Body of pancreas (tissue), 4 donors: Measurements from ENCODE around the gene SV2B. TPM values are rescaled to one million over a fixed set of nuclear protein-coding genes. Genes with fewer than 3 reads are reported as not detected.

Experiments
- ATAC-seq: fragments of 150-250 bp; one replicate; pipeline ENCODE4 v1.9.1; 2016
- DNase-seq, 4 donors: peaks; one replicate each; pipeline ENCODE4 v3.0.0-alpha.2; 2019
- H3K27ac ChIP-seq, 4 donors: fragments of 200-600 bp; sonication (generic); 1 replicate in 3 of 4; 2 replicates in 1 of 4; pipeline versions ENCODE4 v1.5.1 to v1.6.1; 2016 to 2019; ENCODE audit warnings: mild to moderate bottlenecking in 1 of 4, mixed read lengths in 1 of 4, moderate library complexity in 1 of 4
- H3K27me3 ChIP-seq, 2 donors: fragments of 200-600 bp; sonication (generic); one replicate each; pipeline ENCODE4 v1.6.0; 2016; ENCODE audit warnings: mild to moderate bottlenecking in 1 of 2
- H3K36me3 ChIP-seq, 2 donors: fragments of 200-600 bp; sonication (generic); replicated peaks in 1 of 2; 2 replicates each; pipeline ENCODE4 v1.5.1; 2016; ENCODE audit warnings: low read depth in 2 of 2; ENCODE audit not compliant: insufficient read depth in 1 of 2
- H3K4me1 ChIP-seq: fragments of 200-600 bp; sonication (generic); one replicate; pipeline ENCODE4 v1.6.0; 2016
- H3K4me3 ChIP-seq, 2 donors: fragments of 200-600 bp; sonication (generic); 1 replicate in 1 of 2; 2 replicates in 1 of 2; pipeline ENCODE4 v1.5.1; 2016 to 2019
- H3K9me3 ChIP-seq, 3 donors: fragments of 200-600 bp; sonication (generic); 1 replicate in 2 of 3; 2 replicates in 1 of 3; pipeline ENCODE4 v1.5.1; 2016
- POLR2A ChIP-seq, 3 donors: fragments of 450-650 bp; IDR thresholded peaks; one replicate each; pipeline ENCODE4 v1.6.1; 2016; ENCODE audit warnings: antibody characterized with exemption in 3 of 3, mild to moderate bottlenecking in 2 of 3
- WGBS, 2 donors: methylation state at CpG; one replicate each; pipeline ENCODE4 v1.1.5; 2017; 5-methylcytosine and 5-hydroxymethylcytosine counted together
- intact Hi-C: fragments of 100-400 bp; cut with DNase I; formaldehyde crosslinking; loops from one replicate; pipeline ENCODE4 v1.15.1; 2023
- total RNA-seq, 2 donors: library from RNA; depleted of rRNA; stranded (reverse); fragments of >200 nt; gene quantifications; one replicate each; pipeline ENCODE4 v1.1.0, GENCODE V29; 2016
- TF ChIP-seq, protein P1 (sequence below), 7 experiments: fragments of 450-650 bp in 4 of 7; fragments of 200-600 bp in 3 of 7; sonication (generic) in 3 of 7; IDR thresholded peaks; one replicate each; pipeline ENCODE4 v1.5.1; 2016 to 2019; ENCODE audit warnings: antibody characterized with exemption in 7 of 7

The SV2B gene
- total RNA-seq, 2 donors from 2014 or later: 0.78 to 20.4 TPM

DNA sequence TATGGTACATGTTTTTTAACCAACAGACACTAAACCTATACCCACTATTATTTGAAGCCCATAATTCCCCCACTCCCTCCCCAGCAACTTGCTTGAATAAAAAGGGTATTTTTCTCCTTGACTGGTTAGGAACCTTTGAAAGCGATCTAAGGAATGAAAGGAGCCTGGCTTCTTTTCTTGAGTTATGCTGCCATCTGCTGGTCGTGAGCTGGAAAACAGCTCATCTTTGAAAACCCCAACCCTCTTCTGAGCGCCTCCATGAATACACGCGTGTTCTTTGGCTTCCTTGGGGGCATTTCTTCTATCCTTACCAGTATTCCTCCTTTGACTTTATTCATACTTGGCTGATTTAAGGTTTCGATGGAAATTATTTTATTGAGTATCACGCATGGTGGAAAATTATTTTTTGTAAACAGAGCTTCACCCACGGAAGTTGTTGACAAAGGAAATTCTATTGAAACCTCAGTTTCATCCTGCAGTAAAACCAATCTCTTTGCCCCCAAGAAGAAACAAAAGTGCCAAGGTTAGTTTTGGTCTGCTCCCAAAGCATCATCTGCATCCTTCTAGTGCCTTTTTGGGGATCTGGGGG is 171.6 kb downstream of the SV2B start:
- peak; percentile 53 to 66 (median 58) for DNase-seq
- peak; percentile 80 for ATAC-seq
- no peaks in the 10 kb centered on the region for H3K9me3 ChIP-seq
- H3K4me1 ChIP-seq: no peaks in the 10 kb centered on the region
- H3K27ac ChIP-seq: no peak overlapping the region
- TF ChIP-seq, protein P1, sequence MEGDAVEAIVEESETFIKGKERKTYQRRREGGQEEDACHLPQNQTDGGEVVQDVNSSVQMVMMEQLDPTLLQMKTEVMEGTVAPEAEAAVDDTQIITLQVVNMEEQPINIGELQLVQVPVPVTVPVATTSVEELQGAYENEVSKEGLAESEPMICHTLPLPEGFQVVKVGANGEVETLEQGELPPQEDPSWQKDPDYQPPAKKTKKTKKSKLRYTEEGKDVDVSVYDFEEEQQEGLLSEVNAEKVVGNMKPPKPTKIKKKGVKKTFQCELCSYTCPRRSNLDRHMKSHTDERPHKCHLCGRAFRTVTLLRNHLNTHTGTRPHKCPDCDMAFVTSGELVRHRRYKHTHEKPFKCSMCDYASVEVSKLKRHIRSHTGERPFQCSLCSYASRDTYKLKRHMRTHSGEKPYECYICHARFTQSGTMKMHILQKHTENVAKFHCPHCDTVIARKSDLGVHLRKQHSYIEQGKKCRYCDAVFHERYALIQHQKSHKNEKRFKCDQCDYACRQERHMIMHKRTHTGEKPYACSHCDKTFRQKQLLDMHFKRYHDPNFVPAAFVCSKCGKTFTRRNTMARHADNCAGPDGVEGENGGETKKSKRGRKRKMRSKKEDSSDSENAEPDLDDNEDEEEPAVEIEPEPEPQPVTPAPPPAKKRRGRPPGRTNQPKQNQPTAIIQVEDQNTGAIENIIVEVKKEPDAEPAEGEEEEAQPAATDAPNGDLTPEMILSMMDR (IDR thresholded peaks at IDR 0.05): peak; percentile 42 to 77 (median 71)
- TF ChIP-seq POLR2A (IDR thresholded peaks at IDR 0.05): no peak
- intact Hi-C loops: loop anchor here (5.0 kb wide), 1 partner anchor 214 kb away; no protein-coding TSS in a partner anchor
- no peak overlapping the region for H3K4me3 ChIP-seq
- 5 to 9% methylated on average over 8 of the region's 8 CpGs for WGBS, 2 donors
- H3K36me3 ChIP-seq: no peaks in the 10 kb centered on the region
- H3K27me3 ChIP-seq: no peaks in the 10 kb centered on the region

DNA sequence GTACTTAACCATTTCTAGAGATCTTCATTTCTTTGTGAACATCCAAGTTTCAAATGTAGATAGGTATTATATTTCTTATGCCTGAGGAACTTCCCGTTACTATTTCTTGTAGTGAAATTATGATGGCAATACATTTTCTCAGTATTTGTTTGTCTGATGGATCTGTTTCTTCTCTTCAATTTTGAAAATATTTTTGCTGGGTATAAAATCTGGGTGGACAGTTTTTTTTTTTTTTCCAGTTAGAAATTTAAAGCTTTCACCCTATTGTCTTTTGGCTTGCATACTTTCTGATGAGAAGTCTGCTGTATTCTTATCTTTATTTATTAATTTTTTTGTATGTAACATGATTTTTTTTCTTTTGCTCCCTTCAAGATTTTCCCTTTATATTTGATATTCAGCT is 175.8 kb downstream of the SV2B start:
- intact Hi-C loops: no loop called here
- Histone ChIP-seq H3K27me3 (no peaks in the 10 kb centered on the region), H3K36me3 (no peaks in the 10 kb centered on the region), H3K27ac (no peak overlapping the region), H3K4me3 (no peak overlapping the region), H3K4me1 (no peaks in the 10 kb centered on the region), H3K9me3 (no peaks in the 10 kb centered on the region)
- 91 to 96% methylated on average over 1 of the region's 1 CpG for WGBS, 2 donors
- TF ChIP-seq, protein P1 (IDR thresholded peaks at IDR 0.05): no peak
- TF ChIP-seq POLR2A (IDR thresholded peaks at IDR 0.05): no peak
- DNase-seq: no peak
- no peak for ATAC-seq

DNA sequence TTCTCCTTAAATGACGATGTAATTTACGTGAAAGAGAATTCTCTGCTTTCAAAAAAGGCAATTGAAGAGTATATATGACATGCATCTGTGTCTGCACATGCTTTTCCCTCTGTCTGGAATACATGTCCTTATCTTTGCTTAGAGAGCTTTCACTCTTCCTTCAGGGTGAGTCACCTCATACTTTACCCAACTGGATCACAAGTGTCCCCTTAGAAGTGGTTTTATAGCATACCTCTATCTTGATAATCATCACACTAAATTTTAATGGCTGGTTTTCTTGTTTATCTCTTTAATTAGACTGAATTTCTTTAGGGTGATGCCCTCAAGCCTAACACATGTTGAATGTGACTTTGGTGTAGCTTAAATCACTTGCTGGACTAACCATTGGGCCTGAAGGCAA is 178.9 kb downstream of the SV2B start:
- DNase-seq (no peak), ATAC-seq (no peak)
- no peak overlapping the region for H3K27ac ChIP-seq
- no peaks in the 10 kb centered on the region for H3K4me1 ChIP-seq
- no peaks in the 10 kb centered on the region for H3K27me3 ChIP-seq
- TF ChIP-seq POLR2A (IDR thresholded peaks at IDR 0.05): no peak
- TF ChIP-seq, protein P1 (IDR thresholded peaks at IDR 0.05): no peak
- no peaks in the 10 kb centered on the region for H3K9me3 ChIP-seq
- intact Hi-C loops: no loop called here
- no peak overlapping the region for H3K4me3 ChIP-seq
- 85 to 90% methylated on average over 2 of the region's 2 CpGs for WGBS, 2 donors
- H3K36me3 ChIP-seq: no peaks in the 10 kb centered on the region

DNA sequence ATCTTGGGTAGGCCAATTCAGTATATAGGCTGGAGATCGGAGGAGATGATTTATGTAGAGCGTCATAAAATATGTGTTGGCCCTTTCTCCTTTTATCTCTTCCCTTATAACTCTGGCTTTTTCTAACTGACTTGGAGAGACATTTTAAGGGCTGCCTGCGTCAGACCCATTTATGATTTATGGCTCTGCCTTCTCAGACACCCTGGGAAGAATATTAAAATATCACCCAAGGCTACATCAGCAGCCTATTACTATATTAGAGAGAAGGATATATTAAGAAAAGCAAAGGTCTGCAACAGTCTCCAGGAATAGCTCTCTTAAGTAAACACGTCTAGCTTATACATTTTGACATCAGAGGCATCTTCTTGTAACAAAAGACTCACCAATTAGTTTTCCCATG is 179.4 kb downstream of the SV2B start:
- intact Hi-C loops: no loop called here
- ATAC-seq: no peak
- H3K27me3 ChIP-seq: no peaks in the 10 kb centered on the region

More for the DNA sequence above, 179.4 kb downstream of the SV2B start:
- 84 to 86% methylated on average over 4 of the region's 4 CpGs for WGBS, 2 donors
- Histone ChIP-seq H3K36me3 (no peaks in the 10 kb centered on the region), H3K27ac (no peak overlapping the region), H3K4me3 (no peak overlapping the region), H3K4me1 (no peaks in the 10 kb centered on the region), H3K9me3 (no peaks in the 10 kb centered on the region)
- TF ChIP-seq, protein P1 (IDR thresholded peaks at IDR 0.05): no peak
- TF ChIP-seq POLR2A (IDR thresholded peaks at IDR 0.05): no peak
- DNase-seq: no peak
